SK-N-SH (cell line): ENCODE data around the gene PIK3R5.

Source experiments
- CTCF ChIP-seq: fragments of 200-600 bp; sonication (generic); IDR thresholded peaks from 2 replicates; pipeline ENCODE4 v1.6.1; 2017; ENCODE audit warnings: antibody characterized with exemption, mild to moderate bottlenecking, moderate library complexity
- ELF1 ChIP-seq: IDR thresholded peaks from 2 replicates; pipeline ENCODE4 v1.4.0; 2012
- JUND ChIP-seq: IDR thresholded peaks from 2 replicates; pipeline ENCODE4 v1.4.0; 2012
- USF1 ChIP-seq: IDR thresholded peaks from 2 replicates; pipeline ENCODE4 v1.4.0; 2012; ENCODE audit warnings: low read depth, borderline replicate concordance
- USF2 ChIP-seq: fragments of 150-350 bp; IDR thresholded peaks from 2 replicates; pipeline ENCODE4 v1.6.1; 2017; ENCODE audit warnings: antibody characterized with exemption, low read length, low read depth, borderline replicate concordance

- TF ChIP-seq CTCF = no peak
- TF ChIP-seq JUND = no peak
- TF ChIP-seq ELF1 = no peak
- TF ChIP-seq USF1 = no peak
- no peak for TF ChIP-seq USF2
Observed at GRCh38 chr17:8930649-8931048, 34.9 kb downstream of the PIK3R5 start.
